ENCODE data around the gene NOTCH2NLA.
"Not testable (repeated sequence)": the region's sequence is repeated elsewhere in the genome, so short reads cannot be mapped to it uniquely, and the experiment has no call there.

Gene NOTCH2NLA

DNA sequence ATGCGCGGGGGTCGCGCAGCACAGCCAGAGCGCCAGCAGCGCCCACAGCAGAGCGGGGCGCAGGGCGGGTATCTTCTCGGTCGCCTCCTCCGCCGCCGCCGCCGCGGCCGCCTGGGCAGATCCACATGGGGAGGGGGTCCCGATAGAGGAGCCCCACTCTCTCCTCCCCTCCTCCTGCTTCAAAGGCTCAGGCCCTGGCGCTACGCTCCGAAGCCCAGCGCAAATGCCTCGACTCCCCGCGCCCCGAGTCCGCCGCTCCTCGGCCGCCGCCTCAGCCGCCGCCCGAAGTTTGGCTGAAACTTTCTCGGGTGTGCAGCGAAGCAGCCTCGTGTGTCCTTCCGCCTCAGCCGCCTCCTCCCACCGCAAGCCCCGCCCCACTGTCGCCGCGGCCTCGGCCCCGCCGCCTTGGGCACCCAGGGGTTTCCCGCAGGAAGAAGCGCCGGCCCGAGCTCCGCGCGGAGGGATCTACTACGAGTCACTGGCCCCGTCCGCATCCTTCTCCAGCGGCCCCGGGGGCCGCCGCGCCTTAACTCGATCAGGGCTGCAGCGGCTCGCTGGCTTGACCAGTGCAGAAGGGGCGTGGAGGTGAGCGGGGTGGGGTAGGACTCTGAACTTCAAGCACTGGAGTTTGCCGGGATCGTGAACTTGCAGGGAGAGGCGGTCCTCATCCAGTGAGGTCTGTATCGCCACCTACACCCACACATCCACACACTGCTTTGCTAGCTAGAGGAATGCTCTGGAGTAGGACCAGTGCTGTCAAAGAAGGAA, at the start of gene NOTCH2NLA:
NOTCH2NLA (minus strand) TSS at position 312 of the 768 bp plus-strand sequence. CDS start 39,684 bp downstream, outside the sequence.
- DNase-seq, result not testable (repeated sequence)

DNA sequence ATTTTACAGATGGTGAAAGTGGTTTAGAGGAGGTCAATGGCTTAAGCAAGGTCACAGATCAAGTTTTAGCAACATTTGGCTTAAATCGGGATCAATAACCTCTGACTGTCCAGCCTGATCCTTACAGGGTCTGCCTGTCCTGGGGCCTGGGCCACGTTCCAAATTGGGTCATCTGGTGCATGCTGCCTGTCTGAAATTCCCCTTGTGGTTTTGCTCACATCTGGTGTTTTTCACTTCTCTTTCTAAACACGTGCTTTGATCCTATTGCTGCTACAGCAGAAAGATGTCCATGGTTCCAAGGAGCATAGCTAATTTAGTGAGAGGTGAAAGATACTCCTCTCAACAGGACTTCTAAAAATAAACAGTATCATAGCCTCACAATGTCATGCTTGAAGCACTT, 49.5 kb upstream of the NOTCH2NLA start:
- DNase-seq, result not testable (repeated sequence)

DNA sequence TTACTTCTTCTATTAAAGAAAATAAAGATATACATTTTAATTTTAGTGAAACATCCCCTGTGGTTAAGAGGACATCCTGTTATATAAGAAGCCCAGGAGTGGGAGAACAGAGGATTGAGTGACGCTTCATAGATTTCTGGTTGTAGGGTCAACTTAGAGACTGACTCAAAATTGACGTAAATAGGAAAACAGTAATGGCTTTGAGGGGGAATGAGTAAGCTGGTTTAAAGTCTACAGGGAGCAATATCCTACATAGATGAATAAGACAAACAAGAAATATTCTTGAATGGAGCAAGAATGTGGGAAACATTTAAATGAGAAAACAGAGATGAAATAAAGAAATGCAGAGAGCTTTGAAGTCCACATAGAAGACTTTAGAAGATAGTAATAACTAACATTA, 48.3 kb upstream of the NOTCH2NLA start:
- DNase-seq, result not testable (repeated sequence)

DNA sequence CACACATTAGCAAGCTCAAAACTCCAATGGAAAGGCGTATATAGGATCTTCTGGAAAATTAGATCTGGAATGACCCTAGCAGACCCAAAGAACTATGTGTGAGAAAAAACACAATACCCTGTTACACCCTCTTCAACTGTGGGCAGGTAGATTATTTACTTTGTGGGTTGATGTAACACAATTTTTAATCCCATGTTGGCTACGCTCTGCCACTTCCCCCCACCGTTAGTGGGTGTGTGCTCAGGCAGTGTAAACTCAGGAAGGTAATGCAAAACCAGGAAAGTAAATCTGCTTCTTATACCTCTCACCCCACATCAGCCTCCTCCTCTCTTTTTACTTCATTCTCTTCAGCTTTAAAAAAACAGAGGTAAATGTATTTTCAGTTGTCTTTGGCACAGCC, 45.3 kb upstream of the NOTCH2NLA start:
- not testable (repeated sequence) for DNase-seq

DNA sequence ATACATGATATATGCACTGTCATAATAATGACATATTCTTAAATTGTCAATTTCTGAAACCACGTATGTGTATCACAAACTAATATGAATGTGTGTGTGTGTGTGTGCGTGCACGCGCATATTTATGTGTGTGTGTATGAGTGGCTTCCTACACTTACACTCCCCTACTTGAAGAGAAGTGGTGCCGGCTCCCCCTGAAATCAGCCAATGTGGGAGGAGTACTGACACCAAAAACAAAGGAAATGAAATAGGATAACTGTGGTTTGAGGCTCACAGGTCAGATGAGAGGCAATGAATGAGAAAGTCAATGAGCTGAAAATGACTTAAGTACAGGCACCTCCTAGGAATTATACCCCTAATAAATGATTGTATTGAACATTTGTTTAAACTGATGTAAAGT, 44.4 kb upstream of the NOTCH2NLA start:
- DNase-seq, result not testable (repeated sequence)

DNA sequence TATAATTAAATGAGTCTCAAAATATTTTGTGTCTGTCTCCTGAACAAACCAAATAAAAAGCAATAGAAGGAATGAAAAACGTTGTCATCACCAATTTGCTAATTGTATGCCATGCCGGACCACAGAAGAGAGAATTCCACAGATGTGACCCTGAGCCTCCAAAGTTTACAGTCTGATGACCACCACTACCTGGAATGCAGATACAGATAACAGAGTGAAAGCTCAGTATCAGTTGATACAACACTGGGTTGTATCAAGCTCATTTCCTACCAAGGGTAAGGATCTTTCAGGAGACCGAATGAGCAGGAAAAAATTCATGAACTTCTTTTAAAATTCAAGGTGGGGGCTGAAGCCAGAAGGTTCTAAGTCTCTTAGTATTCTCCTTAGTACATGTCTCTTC, 43.9 kb upstream of the NOTCH2NLA start:
- not testable (repeated sequence) for DNase-seq

DNA sequence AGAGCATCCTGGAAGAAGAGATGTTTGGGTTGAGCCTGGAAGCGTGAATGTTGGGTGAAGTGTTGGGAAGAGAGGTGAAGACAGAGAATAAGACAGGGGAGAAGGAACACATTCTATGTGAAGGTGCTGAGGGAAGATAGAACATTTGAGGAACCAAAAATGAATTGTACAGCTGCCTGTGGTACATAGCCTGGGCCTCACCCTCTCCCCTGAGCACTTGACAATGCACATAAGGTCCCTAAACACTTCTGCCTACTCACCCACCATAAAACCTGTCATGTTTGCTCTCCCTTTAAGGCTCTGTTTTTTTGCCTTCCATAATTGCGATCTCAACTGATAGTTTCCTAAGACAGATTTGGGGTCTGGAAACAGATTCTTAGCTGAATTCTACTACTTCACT, 43.2 kb upstream of the NOTCH2NLA start:
- not testable (repeated sequence) for DNase-seq

DNA sequence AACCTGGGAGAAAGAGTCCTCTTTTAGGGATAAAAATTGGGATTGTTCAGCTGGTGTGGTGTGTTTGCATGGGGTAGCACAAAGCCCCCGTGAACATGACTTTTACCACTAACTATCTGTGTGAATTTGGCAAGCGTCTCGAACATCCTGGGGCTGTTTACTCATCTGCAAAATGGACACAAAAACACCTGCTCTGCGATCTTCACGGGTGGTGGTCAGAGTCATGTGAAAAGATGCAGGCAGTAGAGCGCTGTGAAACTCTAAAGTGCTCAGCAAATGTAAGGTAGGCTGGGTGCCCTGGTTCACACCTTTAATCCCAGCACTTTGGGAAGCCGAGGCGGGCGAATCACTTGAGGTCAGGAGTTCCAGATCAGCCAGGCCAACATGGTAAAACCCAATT, 41.3 kb upstream of the NOTCH2NLA start:
- not testable (repeated sequence) for DNase-seq

DNA sequence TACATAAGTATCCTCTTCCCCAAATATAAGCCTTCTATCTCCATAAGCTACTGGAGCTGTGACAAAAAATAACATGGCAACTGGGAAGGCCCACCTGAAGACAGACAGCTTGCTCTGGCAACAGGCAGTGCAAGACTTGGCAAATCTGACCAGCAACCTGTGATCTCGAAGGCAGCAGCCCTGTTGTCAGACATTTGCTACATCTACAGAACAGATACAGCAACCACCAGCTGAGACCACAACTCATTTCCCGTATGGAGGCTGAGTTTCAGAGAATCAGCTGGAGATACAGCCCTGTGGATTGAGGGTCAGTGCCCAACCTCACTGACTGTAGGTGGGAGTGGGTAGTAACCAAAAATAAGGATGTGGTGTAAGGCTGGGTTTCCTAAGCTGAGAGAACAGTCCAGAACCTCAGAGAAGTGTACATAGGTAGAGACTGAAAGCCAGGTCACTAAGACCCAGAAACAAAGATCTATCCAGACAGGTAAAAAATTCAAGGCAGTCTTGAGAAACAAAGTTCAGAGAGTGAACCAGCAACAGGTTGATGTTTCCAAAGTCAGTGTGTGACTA, 37.4 kb upstream of the NOTCH2NLA start:
- DNase-seq, result not testable (repeated sequence)

DNA sequence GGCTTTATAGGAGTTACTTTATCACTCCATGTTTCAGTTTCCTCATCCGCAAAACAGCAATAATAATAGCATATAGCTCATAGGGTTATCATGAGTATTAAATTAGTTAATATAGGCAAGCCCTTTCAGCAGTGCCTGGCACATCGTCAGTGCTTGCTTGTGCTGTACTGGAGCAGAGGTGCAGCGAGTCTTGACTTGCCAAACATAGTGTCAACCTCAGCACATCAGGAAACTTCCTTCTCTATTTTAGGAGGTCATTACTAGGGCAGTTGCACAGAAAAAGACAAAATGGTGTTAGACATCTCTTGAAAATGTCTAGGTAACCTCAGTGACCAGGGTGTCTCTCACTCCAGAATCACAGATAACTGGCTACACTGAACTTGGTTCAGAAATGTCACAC, 35.9 kb upstream of the NOTCH2NLA start:
- not testable (repeated sequence) for DNase-seq

DNA sequence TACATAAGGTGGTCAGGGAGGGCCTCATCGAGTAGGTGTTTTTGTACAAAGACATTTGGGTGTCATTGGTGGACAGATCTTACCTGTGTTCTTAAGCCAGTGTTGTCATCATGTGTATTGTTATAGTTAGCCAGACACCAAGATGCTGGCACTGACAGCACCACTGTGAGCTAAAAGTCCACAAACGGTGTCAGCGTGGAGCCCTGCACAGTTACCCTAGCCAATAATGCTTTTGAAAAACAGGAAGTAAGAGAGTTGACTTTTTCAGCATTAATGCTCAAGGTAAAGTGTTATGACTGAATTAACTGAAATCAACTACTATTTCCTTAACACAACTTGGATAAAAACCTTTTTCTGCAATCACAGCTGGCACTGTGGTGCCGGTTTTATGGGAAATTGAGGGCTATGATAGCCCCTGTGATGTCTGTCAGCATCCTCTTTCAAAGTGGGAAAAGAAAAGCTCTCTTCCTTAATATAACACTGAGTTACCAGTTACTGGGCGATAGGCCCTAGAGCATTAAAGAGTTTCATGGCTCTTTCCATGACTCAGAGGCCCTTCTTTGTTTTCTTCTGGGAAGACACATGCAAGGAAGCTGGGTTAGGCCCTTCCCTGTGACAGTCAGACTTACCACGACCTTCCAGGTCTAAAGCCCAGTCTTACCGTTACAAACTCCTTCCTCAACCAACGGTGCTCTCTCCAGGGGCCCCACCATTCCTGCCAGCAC, 31.3 kb upstream of the NOTCH2NLA start:
- not testable (repeated sequence) for DNase-seq

DNA sequence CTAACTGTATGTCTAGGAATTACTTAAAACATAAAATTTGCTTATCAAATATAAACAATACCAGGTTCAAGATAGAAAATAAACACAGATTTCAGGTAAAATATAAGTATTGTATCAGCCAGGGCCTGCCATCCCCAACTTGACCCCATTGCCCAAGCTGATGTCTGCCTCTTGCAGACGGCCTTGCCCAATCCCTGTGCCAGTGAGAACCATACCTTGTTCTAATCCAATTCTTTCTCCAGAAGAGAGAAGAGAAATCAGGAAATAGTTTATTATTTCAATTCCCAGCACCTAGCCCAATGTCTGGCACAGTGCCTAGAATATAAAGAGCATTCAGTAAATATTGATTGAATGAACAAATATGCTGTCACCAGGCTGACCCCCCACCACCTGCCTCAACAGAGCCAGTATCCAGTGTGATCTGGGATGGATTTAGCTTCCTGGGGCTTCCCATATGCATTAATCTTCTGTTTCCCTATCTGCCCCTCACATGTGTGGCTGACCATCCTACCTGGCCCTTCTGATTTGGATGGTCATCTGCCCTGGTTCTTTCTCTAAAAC, 29.3 kb upstream of the NOTCH2NLA start:
- not testable (repeated sequence) for DNase-seq

DNA sequence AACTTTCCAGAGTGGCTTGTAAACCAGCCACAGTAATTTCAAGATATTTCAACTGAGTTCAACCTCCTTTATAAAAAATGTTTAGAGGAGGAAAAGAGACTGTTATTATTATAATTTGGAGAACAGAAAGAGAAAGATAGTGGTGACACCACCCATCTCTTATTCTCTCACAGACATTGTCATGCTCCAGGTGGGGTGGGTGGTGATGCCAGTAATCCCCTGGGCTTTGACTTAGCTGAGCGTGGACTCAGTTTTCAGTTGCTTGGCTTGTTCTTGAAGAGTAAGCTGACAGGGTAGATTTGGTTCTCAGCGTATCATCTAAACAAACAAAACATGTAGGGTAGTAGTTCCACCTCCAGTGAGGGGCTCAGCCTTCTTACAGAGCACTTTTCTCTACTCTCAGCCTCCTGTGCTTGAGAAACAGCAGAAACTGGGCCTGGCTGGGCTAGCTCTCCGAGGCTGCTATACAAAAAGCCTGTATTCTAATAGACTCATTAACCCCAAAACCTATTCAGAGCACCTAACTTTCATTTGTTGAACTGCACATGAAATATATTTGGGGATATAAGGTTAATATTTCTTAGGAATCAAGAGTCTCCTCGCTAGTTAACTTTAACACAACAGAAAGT, 25.9 kb upstream of the NOTCH2NLA start:
- DNase-seq, result not testable (repeated sequence)

DNA sequence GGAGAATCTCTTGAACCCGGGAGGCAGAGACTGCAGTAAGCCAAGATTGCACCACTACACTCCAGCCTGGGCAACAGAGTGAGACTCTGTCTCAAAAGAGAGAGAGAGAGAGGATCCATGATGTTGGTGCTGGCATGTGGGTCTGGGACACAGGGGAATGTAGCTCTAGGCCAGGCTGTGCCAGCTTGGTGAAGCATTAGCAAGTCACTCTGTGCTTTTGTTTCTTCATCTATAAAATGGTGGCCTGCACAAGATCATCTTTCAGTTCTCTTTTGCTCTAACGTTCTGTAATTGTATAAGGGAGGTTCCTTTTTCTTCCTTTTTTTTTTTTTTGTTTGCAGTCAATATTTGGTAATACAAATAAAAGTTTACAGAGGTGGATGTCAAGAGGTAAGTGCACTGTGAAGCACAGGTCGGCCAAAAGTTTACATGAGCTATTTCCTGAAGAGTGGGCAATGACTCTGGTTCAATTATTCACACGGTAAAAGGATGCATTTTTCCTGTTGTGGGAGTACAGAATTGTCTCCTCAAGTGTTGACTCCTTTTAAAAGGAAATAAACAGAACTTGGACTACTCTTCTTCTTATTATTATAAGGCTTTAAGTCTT, 24.5 kb upstream of the NOTCH2NLA start:
- DNase-seq, result not testable (repeated sequence)

DNA sequence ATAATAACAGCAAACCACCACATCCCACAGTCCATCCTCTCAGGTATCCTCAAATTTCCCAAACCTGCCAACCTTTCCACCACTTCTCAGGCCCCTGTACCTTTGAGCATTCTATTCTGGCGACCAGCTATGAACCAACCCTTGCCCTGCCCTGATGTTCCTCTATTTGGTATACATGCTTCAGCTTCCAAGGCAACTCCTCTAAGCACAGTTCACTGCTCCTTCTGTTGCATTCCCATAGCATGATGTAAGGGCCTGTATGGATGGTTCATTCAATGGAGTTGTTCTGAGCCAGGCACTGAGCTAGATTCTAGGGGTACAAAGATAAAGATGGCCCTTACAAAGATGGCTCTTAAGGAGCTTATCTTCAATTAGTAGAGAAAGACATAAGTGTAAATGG, 22.7 kb upstream of the NOTCH2NLA start:
- DNase-seq, result not testable (repeated sequence)

DNA sequence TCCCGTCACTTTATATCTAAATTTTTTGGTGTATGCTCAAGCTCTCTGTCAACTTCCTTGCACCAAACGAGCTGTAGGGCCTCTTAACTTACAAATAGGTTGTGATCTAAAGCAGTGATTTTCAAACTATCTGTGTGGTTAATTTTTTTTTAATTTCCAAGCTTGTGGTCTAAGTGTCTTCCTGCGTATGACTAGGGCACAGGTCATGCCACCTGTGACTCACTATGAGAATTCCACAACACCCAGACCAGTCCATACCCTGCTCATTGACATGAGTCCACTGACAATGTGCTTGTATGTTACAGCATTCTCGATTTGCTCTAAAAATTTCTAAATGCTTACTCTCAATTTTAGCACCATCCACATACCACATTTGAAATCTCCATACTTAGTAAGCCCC, 19.8 kb upstream of the NOTCH2NLA start:
- not testable (repeated sequence) for DNase-seq

DNA sequence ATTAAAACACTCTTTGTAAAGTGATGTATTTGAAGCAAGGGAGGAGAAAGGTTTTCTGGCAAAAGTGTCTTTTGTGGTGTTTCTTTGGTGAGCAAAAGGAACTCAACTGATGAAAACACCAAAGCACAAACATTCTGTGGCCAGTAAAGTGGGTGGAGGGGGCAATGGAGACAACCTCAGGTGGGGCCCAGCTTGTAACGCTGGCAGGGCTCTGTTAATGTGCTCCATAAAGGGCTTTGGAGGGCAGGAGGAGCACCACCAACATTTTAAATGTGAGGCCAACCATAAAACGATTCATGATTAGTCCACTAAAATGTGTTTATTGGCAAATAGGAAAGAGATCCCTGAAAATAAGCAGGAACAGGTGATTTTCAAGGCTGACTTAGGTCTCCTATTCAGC, 7.8 kb upstream of the NOTCH2NLA start:
- not testable (repeated sequence) for DNase-seq

DNA sequence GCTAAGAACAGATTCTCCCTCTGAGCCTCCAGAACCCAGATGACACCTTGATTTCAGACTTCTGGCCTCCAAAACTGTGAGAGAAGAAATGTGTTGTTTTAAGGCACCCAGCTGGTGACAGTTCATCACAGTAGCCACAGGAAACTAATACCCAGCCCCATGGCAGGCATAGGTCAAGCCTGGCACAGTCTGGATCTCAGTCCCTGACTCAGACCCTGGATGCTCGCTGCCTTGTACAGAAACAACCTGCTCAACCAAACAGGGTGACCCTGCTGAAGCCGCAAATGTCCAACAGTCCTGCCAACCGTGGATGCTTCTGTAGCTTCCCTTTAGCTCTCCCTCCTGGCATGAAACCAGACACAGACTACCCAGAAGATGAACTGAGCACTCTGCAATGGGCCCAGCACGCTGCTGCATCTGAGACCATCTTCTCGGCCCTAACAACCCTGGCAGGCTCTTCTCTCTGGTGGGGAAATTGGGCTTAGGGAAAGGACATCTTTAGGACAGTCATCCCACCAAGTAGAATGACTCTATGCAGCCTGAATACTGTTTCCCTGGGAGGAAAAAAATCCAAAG, 7.3 kb upstream of the NOTCH2NLA start:
- DNase-seq, result not testable (repeated sequence)

DNA sequence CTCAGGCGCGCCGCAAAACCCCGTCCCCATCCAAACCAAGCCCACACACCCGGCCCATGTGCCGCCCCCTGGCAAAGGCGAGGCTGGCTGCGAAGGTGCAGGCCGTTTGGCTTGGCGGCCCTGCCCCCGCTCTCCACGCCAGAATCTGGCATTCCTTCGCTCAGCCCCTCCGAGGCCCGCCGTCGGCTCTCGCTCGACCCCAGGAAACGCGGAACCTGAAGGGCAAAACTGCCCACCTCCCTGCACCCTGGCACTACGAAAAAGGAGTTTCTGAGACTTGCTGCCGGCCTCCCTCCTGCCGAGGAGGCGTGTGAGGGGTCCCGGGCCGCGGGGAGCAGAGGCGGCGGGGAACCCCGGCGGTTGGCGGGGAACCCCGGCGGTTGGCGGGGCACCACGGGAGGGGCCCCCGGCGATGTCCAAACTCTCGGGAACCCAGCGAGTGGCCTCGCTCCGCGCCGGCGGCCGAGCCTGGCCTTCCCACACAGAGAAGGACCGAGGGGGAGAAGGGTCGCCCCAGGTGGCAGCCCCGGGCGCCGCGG, 608 bp downstream of the NOTCH2NLA start:
- not testable (repeated sequence) for DNase-seq

DNA sequence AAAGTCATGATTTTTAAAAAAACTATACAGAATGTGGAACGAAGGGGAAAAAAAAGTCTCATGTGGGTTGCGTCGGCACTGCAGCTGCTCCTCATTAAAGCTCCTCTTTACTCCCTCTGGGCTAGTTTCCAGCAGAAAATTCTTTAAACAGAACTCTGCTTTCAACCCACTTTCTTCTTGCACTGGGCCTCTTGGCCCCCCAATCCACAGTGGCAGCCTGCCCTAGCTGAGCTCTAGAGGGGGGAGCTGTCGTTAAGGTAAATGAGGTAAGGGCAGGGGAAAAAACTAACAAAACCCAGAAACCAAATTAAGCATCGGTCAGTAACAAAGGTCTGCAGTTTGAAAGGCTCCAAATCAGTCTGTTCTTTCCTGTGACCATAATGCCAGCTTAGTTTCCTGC, 54.3 kb downstream of the NOTCH2NLA start:
- not testable (repeated sequence) for DNase-seq

DNA sequence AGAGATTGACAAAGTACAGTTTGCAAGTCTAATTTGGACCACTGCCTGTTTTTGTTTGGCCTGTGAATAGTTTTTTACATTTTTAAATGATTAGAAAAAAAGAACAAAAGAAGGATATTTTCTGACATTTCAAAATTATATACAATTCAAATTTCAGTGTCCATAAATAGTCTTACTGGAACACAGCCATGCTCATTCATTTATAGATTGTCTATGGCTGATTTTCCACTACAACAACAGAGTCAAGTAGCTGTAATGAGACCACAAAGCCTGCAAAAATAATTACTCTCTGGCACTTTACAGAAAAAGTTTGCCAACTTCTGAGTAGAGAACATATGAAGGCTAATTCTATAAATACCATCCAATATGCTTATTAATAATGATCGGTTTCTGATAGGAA, 61.1 kb downstream of the NOTCH2NLA start:
- DNase-seq, result not testable (repeated sequence)

DNA sequence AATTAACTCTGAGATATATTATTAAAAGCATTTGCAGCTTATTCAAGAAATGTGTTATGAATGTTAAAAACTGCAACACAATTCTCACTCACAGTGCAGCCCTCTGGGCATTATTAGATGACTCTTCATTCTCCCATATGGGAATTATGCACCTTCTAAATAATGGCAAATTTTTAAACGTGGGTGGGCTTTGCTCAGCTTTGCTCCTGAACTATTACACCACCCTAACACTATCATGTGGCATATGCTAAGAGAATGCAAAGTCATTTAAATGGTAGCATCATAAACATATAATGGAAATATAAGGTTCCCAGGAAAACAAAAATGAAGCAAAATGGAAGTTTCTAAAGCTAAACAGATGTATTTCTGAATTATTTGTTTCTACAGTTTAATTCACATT, 61.5 kb downstream of the NOTCH2NLA start:
- not testable (repeated sequence) for DNase-seq

Data from NCI-H1048 (cell line).